Thyroid gland (tissue), 4 donors: ENCODE measurements around the gene ABLIM1.

Experiments used
- POLR2A ChIP-seq, 2 donors: fragments of 450-650 bp; IDR thresholded peaks; one replicate each; pipeline ENCODE4 v1.6.1; 2017; ENCODE audit warnings: antibody characterized with exemption in 2 of 2, mild to moderate bottlenecking in 2 of 2, moderate library complexity in 1 of 2
- TF ChIP-seq, protein P1 (sequence below), 6 experiments: fragments of 200-600 bp in 3 of 6; fragments of 450-650 bp in 3 of 6; sonication (generic) in 3 of 6; IDR thresholded peaks; one replicate each; pipeline ENCODE4 v1.5.1; 2016 to 2019; ENCODE audit warnings: antibody characterized with exemption in 6 of 6, mild to moderate bottlenecking in 2 of 6, inconsistent platforms in 1 of 6, moderate library complexity in 1 of 6

DNA sequence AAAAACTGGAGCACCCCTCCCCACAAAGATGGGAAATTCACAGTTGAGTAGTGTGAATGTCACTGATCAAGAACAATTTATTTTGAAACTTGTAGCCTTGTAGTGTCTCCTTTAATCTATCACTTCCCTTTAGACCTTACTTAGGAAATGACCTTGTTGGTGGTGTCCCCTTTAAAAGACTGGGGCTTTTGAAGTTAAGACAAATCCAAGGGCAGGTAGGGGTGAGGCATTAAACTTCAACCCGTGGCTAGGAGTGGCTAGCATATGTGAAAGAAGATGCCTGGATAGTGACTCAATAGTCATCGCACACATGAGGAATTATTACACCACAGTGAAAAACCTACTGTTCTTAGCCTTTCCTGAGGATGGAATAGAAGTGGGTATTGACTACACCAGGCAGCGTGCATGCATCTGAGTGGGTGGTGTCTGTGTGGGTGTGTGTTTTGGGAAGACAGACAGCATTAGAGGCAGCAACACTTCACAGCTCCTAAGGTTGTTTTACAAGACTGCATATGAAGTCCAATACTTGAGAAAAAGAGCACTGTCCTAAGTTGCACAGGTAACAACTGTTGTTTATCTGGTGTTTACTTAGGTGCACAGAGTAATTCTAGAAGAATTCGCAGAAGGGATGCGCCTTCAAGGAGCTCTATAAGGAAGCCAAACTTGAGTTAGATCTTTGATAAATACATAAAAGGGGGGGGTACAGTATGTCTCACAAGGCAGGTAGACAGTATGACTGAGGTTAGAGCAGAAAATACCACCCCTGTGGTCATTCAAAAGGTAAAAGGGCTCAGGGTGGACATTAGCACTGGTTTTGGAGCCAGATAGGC lies 32.9 kb downstream of the ABLIM1 start:
- TF ChIP-seq, protein P1, sequence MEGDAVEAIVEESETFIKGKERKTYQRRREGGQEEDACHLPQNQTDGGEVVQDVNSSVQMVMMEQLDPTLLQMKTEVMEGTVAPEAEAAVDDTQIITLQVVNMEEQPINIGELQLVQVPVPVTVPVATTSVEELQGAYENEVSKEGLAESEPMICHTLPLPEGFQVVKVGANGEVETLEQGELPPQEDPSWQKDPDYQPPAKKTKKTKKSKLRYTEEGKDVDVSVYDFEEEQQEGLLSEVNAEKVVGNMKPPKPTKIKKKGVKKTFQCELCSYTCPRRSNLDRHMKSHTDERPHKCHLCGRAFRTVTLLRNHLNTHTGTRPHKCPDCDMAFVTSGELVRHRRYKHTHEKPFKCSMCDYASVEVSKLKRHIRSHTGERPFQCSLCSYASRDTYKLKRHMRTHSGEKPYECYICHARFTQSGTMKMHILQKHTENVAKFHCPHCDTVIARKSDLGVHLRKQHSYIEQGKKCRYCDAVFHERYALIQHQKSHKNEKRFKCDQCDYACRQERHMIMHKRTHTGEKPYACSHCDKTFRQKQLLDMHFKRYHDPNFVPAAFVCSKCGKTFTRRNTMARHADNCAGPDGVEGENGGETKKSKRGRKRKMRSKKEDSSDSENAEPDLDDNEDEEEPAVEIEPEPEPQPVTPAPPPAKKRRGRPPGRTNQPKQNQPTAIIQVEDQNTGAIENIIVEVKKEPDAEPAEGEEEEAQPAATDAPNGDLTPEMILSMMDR (IDR thresholded peaks at IDR 0.05), result no peak
- no peak for TF ChIP-seq POLR2A (IDR thresholded peaks at IDR 0.05)
